ENCODE results near the gene ASB7.
A peak's percentile ranks its signal among the peaks of the same experiment; 100 is the strongest.

Gene ASB7

GRCh38 chr15:100597862-100598261 is 4.5 kb upstream of the ASB7 start:
- DNase-seq (ENCODE audit: low read depth) = no peak

- DNase-seq (ENCODE audit: low read depth) = no peak
Observed at GRCh38 chr15:100598655-100599054, 3.7 kb upstream of the ASB7 start.

- DNase-seq (ENCODE audit: low read depth) = peak; percentile 25
Observed at GRCh38 chr15:100601163-100601562, 1.2 kb upstream of the ASB7 start.

GRCh38 chr15:100601617-100602063 is 749 bp upstream of the ASB7 start:
- DNase-seq (ENCODE audit: low read depth) = no peak

GRCh38 chr15:100602823-100603393 is 519 bp downstream of the ASB7 start:
- no peak for DNase-seq (ENCODE audit: low read depth)

GRCh38 chr15:100612539-100612938 is 10.2 kb downstream of the ASB7 start:
- no peak for DNase-seq (ENCODE audit: low read depth)

- DNase-seq (ENCODE audit: low read depth) = no peak
Observed at GRCh38 chr15:100613208-100613607, 10.8 kb downstream of the ASB7 start.

- no peak for DNase-seq (ENCODE audit: low read depth)
Observed at GRCh38 chr15:100614336-100614735, 11.9 kb downstream of the ASB7 start.

GRCh38 chr15:100614918-100615317 is 12.5 kb downstream of the ASB7 start:
- no peak for DNase-seq (ENCODE audit: low read depth)

- DNase-seq (ENCODE audit: low read depth) = no peak
Observed at GRCh38 chr15:100615801-100616200, 13.4 kb downstream of the ASB7 start.

GRCh38 chr15:100616700-100617099 is 14.3 kb downstream of the ASB7 start:
- DNase-seq (ENCODE audit: low read depth) = no peak

GRCh38 chr15:100623301-100623700 is 20.9 kb downstream of the ASB7 start:
- no peak for DNase-seq (ENCODE audit: low read depth)

- peak; percentile 39 for DNase-seq (ENCODE audit: low read depth)
Observed at GRCh38 chr15:100627789-100628395, 25.5 kb downstream of the ASB7 start.

- no peak for DNase-seq (ENCODE audit: low read depth)
Observed at GRCh38 chr15:100628746-100629145, 26.4 kb downstream of the ASB7 start.

- no peak for DNase-seq (ENCODE audit: low read depth)
Observed at GRCh38 chr15:100631831-100632230, 29.4 kb downstream of the ASB7 start.

- no peak for DNase-seq (ENCODE audit: low read depth)
Observed at GRCh38 chr15:100633763-100634075, 31.3 kb downstream of the ASB7 start.

- DNase-seq (ENCODE audit: low read depth) = no peak
Observed at GRCh38 chr15:100635406-100636071, 33.1 kb downstream of the ASB7 start.

- no peak for DNase-seq (ENCODE audit: low read depth)
Observed at GRCh38 chr15:100638177-100638730, 35.9 kb downstream of the ASB7 start.

GRCh38 chr15:100642213-100642949 is 40.0 kb downstream of the ASB7 start:
- no peak for DNase-seq (ENCODE audit: low read depth)

GRCh38 chr15:100642950-100643338 is 40.6 kb downstream of the ASB7 start:
- DNase-seq (ENCODE audit: low read depth) = no peak

GRCh38 chr15:100645671-100646070 is 43.3 kb downstream of the ASB7 start:
- no peak for DNase-seq (ENCODE audit: low read depth)

- no peak for DNase-seq (ENCODE audit: low read depth)
Observed at GRCh38 chr15:100648951-100649350, 46.6 kb downstream of the ASB7 start.

- DNase-seq (ENCODE audit: low read depth) = no peak
Observed at GRCh38 chr15:100650685-100651084, 48.3 kb downstream of the ASB7 start.
